ENCODE measurements around the gene SLC6A13.
"Not testable (repeated sequence)": the region's sequence is repeated elsewhere in the genome, so short reads cannot be mapped to it uniquely, and the experiment has no call there.

The SLC6A13 gene

DNA sequence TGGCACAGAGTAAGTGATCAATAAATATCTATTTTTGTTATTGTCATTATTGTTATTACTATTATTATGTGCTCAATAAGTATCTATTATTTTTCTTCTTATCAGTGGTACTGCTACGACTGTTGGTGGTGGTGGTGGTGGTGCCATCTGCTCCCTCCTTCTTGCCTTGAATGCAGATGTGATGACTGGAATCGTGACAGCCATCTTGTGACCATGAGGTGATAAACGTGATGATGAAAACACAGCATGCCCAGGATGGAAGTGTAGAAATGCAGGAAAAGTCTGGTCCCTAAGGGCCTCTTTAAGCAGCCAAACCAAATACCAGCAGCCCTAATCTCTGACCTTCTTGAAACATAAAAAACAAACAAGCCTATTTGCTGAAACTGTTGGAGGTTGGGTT is 71.1 kb downstream of the SLC6A13 start:
- Histone ChIP-seq H3K9me3 (ENCODE audit: severe bottlenecking) (no peaks in the 10 kb centered on the region), H3K27ac (ENCODE audit: poor library complexity, severe bottlenecking) (no peak overlapping the region), H3K4me3 (ENCODE audit: severe bottlenecking) (no peak overlapping the region), H3K27me3 (ENCODE audit: insufficient read depth, poor library complexity, severe bottlenecking) (no peaks in the 10 kb centered on the region), H3K36me3 (ENCODE audit: low read depth) (no peaks in the 10 kb centered on the region), H3K4me1 (ENCODE audit: insufficient read depth, poor library complexity, severe bottlenecking) (no peaks in the 10 kb centered on the region)
- TF ChIP-seq, protein P1, sequence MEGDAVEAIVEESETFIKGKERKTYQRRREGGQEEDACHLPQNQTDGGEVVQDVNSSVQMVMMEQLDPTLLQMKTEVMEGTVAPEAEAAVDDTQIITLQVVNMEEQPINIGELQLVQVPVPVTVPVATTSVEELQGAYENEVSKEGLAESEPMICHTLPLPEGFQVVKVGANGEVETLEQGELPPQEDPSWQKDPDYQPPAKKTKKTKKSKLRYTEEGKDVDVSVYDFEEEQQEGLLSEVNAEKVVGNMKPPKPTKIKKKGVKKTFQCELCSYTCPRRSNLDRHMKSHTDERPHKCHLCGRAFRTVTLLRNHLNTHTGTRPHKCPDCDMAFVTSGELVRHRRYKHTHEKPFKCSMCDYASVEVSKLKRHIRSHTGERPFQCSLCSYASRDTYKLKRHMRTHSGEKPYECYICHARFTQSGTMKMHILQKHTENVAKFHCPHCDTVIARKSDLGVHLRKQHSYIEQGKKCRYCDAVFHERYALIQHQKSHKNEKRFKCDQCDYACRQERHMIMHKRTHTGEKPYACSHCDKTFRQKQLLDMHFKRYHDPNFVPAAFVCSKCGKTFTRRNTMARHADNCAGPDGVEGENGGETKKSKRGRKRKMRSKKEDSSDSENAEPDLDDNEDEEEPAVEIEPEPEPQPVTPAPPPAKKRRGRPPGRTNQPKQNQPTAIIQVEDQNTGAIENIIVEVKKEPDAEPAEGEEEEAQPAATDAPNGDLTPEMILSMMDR (IDR thresholded peaks at IDR 0.05; ENCODE audit: poor library complexity, severe bottlenecking) = no peak
- ATAC-seq (ENCODE audit: low read depth) = no peak
- DNase-seq (ENCODE audit: low spot score) = no peak

DNA sequence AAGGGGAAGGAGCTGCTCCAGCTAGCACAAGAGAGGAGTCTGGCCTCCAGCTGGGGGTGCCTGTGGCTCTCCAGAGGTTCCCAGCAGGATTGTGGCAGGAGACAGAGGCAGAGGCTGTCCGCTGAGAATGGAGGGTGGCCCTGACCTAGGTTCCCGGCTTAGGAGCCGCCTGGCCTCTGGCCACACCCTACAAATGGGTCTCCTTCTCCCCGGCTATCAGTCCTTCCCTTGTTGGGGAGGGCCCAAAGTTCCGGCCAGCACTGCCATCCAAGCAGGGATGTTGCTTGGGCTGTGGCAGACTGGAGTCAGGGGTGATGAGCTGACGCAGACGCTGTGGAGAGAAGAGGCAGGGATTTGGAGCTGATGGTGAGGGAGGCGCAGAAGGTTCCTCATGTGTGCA is 71.8 kb downstream of the SLC6A13 start:
- Histone ChIP-seq H3K4me1 (ENCODE audit: insufficient read depth, poor library complexity, severe bottlenecking) (no peaks in the 10 kb centered on the region), H3K9me3 (ENCODE audit: severe bottlenecking) (no peaks in the 10 kb centered on the region), H3K36me3 (ENCODE audit: low read depth) (no peaks in the 10 kb centered on the region), H3K27me3 (ENCODE audit: insufficient read depth, poor library complexity, severe bottlenecking) (no peaks in the 10 kb centered on the region), H3K27ac (ENCODE audit: poor library complexity, severe bottlenecking) (no peak overlapping the region), H3K4me3 (ENCODE audit: severe bottlenecking) (no peak overlapping the region)
- DNase-seq (ENCODE audit: low spot score) = no peak
- ATAC-seq (ENCODE audit: low read depth) = no peak
- TF ChIP-seq, protein P1 (IDR thresholded peaks at IDR 0.05; ENCODE audit: poor library complexity, severe bottlenecking) = no peak

DNA sequence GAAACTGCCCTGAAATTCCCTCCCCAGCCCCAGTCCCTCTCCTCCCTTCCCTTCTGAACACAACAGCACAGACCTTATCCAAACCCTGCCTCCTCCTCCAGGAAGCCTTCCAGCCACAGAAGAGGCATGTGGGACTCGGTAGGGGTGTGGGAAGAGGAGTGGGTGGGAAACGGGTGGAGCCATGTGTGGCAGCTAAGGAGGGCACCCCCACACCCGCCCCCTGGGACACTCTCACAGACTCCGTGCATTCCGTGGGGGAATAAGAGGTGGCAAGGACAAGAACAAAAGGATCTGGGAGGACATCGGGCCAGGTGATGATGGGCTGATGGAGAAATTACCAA is 73.0 kb downstream of the SLC6A13 start:
- H3K9me3 ChIP-seq (ENCODE audit: severe bottlenecking) = no peaks in the 10 kb centered on the region
- H3K4me1 ChIP-seq (ENCODE audit: insufficient read depth, poor library complexity, severe bottlenecking) = no peaks in the 10 kb centered on the region
- H3K4me3 ChIP-seq (ENCODE audit: severe bottlenecking) = no peak overlapping the region
- no peaks in the 10 kb centered on the region for H3K27me3 ChIP-seq (ENCODE audit: insufficient read depth, poor library complexity, severe bottlenecking)
- no peak for DNase-seq (ENCODE audit: low spot score)
- H3K27ac ChIP-seq (ENCODE audit: poor library complexity, severe bottlenecking) = no peak overlapping the region
- H3K36me3 ChIP-seq (ENCODE audit: low read depth) = no peaks in the 10 kb centered on the region
- TF ChIP-seq, protein P1 (IDR thresholded peaks at IDR 0.05; ENCODE audit: poor library complexity, severe bottlenecking) = no peak
- no peak for ATAC-seq (ENCODE audit: low read depth)

DNA sequence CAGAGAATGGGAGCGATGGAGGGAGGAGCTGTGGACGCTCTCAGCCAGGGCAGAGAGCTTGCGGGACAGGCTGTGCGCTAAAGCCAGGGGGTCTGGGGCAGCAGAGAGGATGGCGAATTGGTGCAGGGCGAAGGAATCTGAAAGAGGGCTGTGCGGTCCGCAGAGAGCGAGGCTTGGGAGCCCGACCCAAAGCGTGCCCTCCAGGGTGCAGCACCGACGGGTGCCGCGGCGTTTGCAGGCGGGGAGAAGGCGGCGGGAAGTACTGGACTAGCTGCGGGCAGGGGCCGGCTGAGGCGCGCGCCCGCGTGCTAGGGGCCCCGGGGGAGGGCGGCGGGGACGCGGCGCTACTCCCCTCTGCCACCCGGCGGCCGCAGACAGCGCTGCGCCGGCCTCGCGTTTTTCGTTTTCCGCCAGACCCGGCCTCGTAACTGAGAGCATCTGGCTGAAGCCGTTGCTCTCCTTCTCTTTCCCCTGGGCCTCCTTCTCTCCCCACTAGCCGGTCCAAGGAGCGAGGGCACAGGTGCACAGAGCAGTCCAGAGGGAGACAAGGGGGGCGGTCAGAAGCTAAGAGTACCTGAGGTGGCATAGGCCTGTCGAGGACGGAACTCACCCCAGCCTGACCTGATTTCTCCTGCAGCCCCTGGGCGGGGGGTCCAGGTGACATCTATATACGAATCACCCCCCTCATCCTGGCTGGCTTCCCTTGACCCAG is 73.6 kb downstream of the SLC6A13 start:
- Histone ChIP-seq H3K27me3 (ENCODE audit: insufficient read depth, poor library complexity, severe bottlenecking) (no peaks in the 10 kb centered on the region), H3K36me3 (ENCODE audit: low read depth) (no peaks in the 10 kb centered on the region), H3K4me1 (ENCODE audit: insufficient read depth, poor library complexity, severe bottlenecking) (no peaks in the 10 kb centered on the region), H3K27ac (ENCODE audit: poor library complexity, severe bottlenecking) (no peak overlapping the region), H3K9me3 (ENCODE audit: severe bottlenecking) (no peaks in the 10 kb centered on the region), H3K4me3 (ENCODE audit: severe bottlenecking) (peak overlapping the region; percentile 21)
- no peak for DNase-seq (ENCODE audit: low spot score)
- TF ChIP-seq, protein P1 (IDR thresholded peaks at IDR 0.05; ENCODE audit: poor library complexity, severe bottlenecking) = peak; percentile 70
- ATAC-seq (ENCODE audit: low read depth) = peak; percentile 75

DNA sequence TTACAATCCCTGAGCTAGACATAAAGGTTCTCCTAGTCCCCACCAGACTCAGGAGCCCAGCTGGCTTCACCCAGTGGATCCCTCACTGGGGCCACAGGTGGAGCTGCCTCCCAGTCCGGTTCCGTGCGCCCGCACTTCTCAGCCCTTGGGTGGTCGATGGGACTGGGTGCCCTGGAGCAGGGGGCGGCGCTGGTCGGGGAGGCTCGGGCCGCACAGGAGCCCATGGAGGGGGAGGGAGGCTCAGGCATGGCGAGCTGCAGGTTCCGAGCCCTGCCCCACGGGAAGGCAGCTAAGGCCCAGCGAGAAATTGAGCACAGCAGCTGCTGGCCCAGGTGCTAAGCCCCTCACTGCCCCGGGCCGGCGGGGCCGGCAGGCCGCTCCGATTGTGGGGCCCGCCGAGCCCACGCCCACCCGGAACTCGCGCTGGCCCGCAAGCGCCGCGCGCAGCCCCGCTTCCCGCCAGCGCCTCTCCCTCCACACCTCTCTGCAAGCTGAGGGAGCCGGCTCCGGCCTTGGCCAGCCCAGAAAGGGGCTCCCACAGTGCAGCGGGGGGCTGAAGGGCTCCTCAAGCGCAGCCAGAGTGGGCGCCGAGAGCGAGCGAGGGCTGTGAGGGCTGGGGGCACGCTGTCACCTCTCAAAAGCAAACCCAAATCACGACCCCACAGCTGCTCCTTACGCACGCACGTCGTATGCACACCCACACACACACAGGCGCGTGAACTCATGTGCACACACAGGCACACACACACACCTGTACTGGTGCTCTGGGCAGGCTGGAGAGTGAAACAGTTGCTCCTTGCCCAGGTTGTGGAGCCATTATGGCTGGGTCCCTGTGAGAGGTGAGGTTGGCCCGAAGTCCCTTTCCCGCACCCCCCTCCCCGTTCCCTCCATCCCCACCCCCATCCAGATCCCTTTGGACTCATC is 74.4 kb downstream of the SLC6A13 start:
- peak overlapping the region; percentile 21 for H3K4me3 ChIP-seq (ENCODE audit: severe bottlenecking)

More for the DNA sequence above, 74.4 kb downstream of the SLC6A13 start:
- ATAC-seq (ENCODE audit: low read depth); DNase-seq (ENCODE audit: low spot score); H3K27ac ChIP-seq (ENCODE audit: poor library complexity, severe bottlenecking); H3K9me3 ChIP-seq (ENCODE audit: severe bottlenecking); H3K27me3 ChIP-seq (ENCODE audit: insufficient read depth, poor library complexity, severe bottlenecking); H3K4me1 ChIP-seq (ENCODE audit: insufficient read depth, poor library complexity, severe bottlenecking); H3K36me3 ChIP-seq (ENCODE audit: low read depth): not testable (repeated sequence)

All from RWPE2 (cell line).